Stimulated activated naive CD4-positive, alpha-beta T cell treated with Interleukin-2 at 50 U/mL for 16 hours (primary cell): ENCODE results near the gene TOP2B.

Source experiments
- DNase-seq: peaks from one replicate; lab custom pipeline; 2025; lab: John Stamatoyannopoulos, UW

TOP2B gene

GRCh38 chr3:25556447-25556846 lies 108.3 kb downstream of the TOP2B start:
- DNase-seq, result no peak

- DNase-seq, result no peak
These were observed 108.8 kb downstream of the TOP2B start for GRCh38 chr3:25555695-25556437.

GRCh38 chr3:25554376-25554775 lies 110.3 kb downstream of the TOP2B start:
- no peak for DNase-seq

GRCh38 chr3:25552251-25552650 lies 112.5 kb downstream of the TOP2B start:
- no peak for DNase-seq

GRCh38 chr3:25548836-25549235 lies 115.9 kb downstream of the TOP2B start:
- DNase-seq, result no peak

GRCh38 chr3:25547943-25548674 lies 116.6 kb downstream of the TOP2B start:
- DNase-seq, result no peak
